K562 treated with DMSO at 1 percent for 4 hours (cell line): ENCODE data around the gene TAF1A. TPM values are rescaled to one million over a fixed set of nuclear protein-coding genes. Genes with fewer than 3 reads are reported as not detected.

Experiments
- total RNA-seq: library from RNA; unstranded; fragments of 300-600 nt; gene quantifications from 2 replicates; pipeline ENCODE4 v1.2.3, GENCODE V29; 2022; ENCODE audit not compliant: insufficient read depth

TAF1A gene
- total RNA-seq, result 5.8 and 5.9 TPM in 2 replicates

GRCh38 chr1:222589462-222590302 is at the start of gene TAF1A:
Gene TAF1A (minus strand): TSS chr1:222589933.

GRCh38 chr1:222618001-222618879 is 28.5 kb upstream of the TAF1A start, which contains the start of gene MIA3:
Gene MIA3 (plus strand): TSS chr1:222618097. CDS start chr1:222618111, 14 bp downstream.

GRCh38 chr1:222547944-222548671 is 41.6 kb downstream of the TAF1A start, which contains the start of gene HHIPL2:
Gene HHIPL2 (minus strand): TSS chr1:222548104. CDS start chr1:222548044, 60 bp downstream.

Other genes starting within 250 kb of the TAF1A start
- 0.48 TPM in 1 of 2 replicates, not detected in the other for gene HHIPL2, start 41.8 kb downstream of the TAF1A start, total RNA-seq
- gene MIA3, start 28.2 kb upstream of the TAF1A start, total RNA-seq, result 45.6 and 48.3 TPM in 2 replicates
- 38.8 and 41.4 TPM in 2 replicates for gene AIDA, start 122.6 kb upstream of the TAF1A start, total RNA-seq
- gene BROX, start 122.6 kb upstream of the TAF1A start, total RNA-seq, result 18.4 and 22.7 TPM in 2 replicates
- not detected in 2 replicates for gene FAM177B, start 147.3 kb upstream of the TAF1A start, total RNA-seq
- 0.42 and 0.73 TPM in 2 replicates for gene DISP1, start 225.1 kb upstream of the TAF1A start, total RNA-seq